AG10803 (cell line): ENCODE measurements around the gene NRARP.

ENCODE experiments used
- DNase-seq: peaks from one replicate; pipeline ENCODE4 v3.0.0; 2010; ENCODE audit warnings: low read depth
- H3K4me3 ChIP-seq: 2 replicates; pipeline ENCODE4 v1.5.1; 2011; ENCODE audit warnings: mild to moderate bottlenecking, low read length, control low read depth
- CTCF ChIP-seq: conservative IDR thresholded peaks from 2 replicates; pipeline ENCODE4 v1.5.1; 2011; ENCODE audit warnings: mild to moderate bottlenecking, low read length, control low read depth, inconsistent platforms

NRARP gene

GRCh38 chr9:137302118-137302448, at the start of gene NRARP:
Gene NRARP, minus strand, starts transcription at chr9:137302271. Its CDS starts 343 bp downstream, at chr9:137301928.
- peak; percentile 55 for DNase-seq
- TF ChIP-seq CTCF: no peak
- peak within 1 kb of the TSS; percentile 41 for H3K4me3 ChIP-seq

- no peak for TF ChIP-seq CTCF
- DNase-seq: no peak
- no peak overlapping the region for H3K4me3 ChIP-seq
These were observed 48.9 kb upstream of the NRARP start for GRCh38 chr9:137350696-137351584.

GRCh38 chr9:137349471-137350033, 47.5 kb upstream of the NRARP start:
- no peak for DNase-seq
- TF ChIP-seq CTCF: no peak
- no peak overlapping the region for H3K4me3 ChIP-seq

GRCh38 chr9:137348769-137349470, 46.8 kb upstream of the NRARP start:
- TF ChIP-seq CTCF: no peak
- no peak for DNase-seq
- H3K4me3 ChIP-seq: no peak overlapping the region

GRCh38 chr9:137347928-137348327, 45.9 kb upstream of the NRARP start:
- TF ChIP-seq CTCF: no peak
- DNase-seq: no peak
- no peak overlapping the region for H3K4me3 ChIP-seq

- no peak for TF ChIP-seq CTCF
- no peak for DNase-seq
These were observed 40.4 kb upstream of the NRARP start for GRCh38 chr9:137342482-137342881.

More at GRCh38 chr9:137342482-137342881, 40.4 kb upstream of the NRARP start:
- no peak overlapping the region for H3K4me3 ChIP-seq
